GM18526 (cell line): ENCODE measurements around the gene CERS5.

Experiments used
- POLR2A ChIP-seq: IDR thresholded peaks from 3 replicates; pipeline ENCODE4 v1.6.1; 2011; ENCODE audit not compliant: insufficient read length; ENCODE audit errors: extremely low read depth

The CERS5 gene

GRCh38 chr12:50119387-50119786, 47.8 kb downstream of the CERS5 start:
- no peak for TF ChIP-seq POLR2A

- no peak for TF ChIP-seq POLR2A
Measured at GRCh38 chr12:50117057-50117622, 50.0 kb downstream of the CERS5 start.

GRCh38 chr12:50112456-50113218, 54.5 kb downstream of the CERS5 start:
- TF ChIP-seq POLR2A: no peak

GRCh38 chr12:50111693-50112455, 55.3 kb downstream of the CERS5 start, which contains the start of gene COX14:
COX14 (plus strand) TSS chr12:50112236; CDS start chr12:50120044, 7,808 bp downstream.
- TF ChIP-seq POLR2A: peak; percentile 96

- TF ChIP-seq POLR2A: no peak
Measured at GRCh38 chr12:50111395-50111692, 55.8 kb downstream of the CERS5 start.

- peak; percentile 63 for TF ChIP-seq POLR2A
Measured at GRCh38 chr12:50110762-50111351, 56.3 kb downstream of the CERS5 start.

- no peak for TF ChIP-seq POLR2A
Measured at GRCh38 chr12:50110127-50110761, 56.9 kb downstream of the CERS5 start.

GRCh38 chr12:50109319-50109718, 57.9 kb downstream of the CERS5 start:
- TF ChIP-seq POLR2A: no peak

- no peak for TF ChIP-seq POLR2A
Measured at GRCh38 chr12:50107416-50108268, 59.5 kb downstream of the CERS5 start.

GRCh38 chr12:50106907-50107306, 60.3 kb downstream of the CERS5 start:
- no peak for TF ChIP-seq POLR2A

- TF ChIP-seq POLR2A: no peak
Measured at GRCh38 chr12:50105913-50106450, 61.2 kb downstream of the CERS5 start.

GRCh38 chr12:50104417-50105366, 62.5 kb downstream of the CERS5 start:
- TF ChIP-seq POLR2A: no peak

- TF ChIP-seq POLR2A: no peak
Measured at GRCh38 chr12:50103767-50104321, 63.3 kb downstream of the CERS5 start, which contains the start of gene GPD1. GPD1 (plus strand) TSS chr12:50104008; CDS start chr12:50104051, 43 bp downstream.

GRCh38 chr12:50103351-50103750, 63.8 kb downstream of the CERS5 start:
- TF ChIP-seq POLR2A: no peak
